SU-DHL-6 (cell line): ENCODE measurements around the gene INVS.

Experiments used
- CTCF ChIP-seq: fragments of 200-600 bp; sonication (generic); IDR thresholded peaks from one replicate; pipeline ENCODE4 v1.5.1; 2017; ENCODE audit warnings: antibody characterized with exemption, mild to moderate bottlenecking, low read length, moderate library complexity; ENCODE audit not compliant: insufficient read depth, poor library complexity, severe bottlenecking
- EZH2phosphoT487 ChIP-seq: fragments of 200-600 bp; sonication (generic), shearing (Covaris generic); conservative IDR thresholded peaks from 2 replicates; pipeline ENCODE4 v1.6.1; 2018; ENCODE audit warnings: mild to moderate bottlenecking, antibody characterized with exemption, low read length, moderate library complexity, mixed read lengths

GRCh38 chr9:100202806-100203205 is 103.8 kb downstream of the INVS start:
- TF ChIP-seq CTCF: no peak
- TF ChIP-seq EZH2phosphoT487: no peak
